Activated naive CD8-positive, alpha-beta T cell treated with anti-CD3 and anti-CD28 coated beads, Interleukin-2, amount 50 U/mL, for 16 hours (primary cell): ENCODE results near the gene PRKACB.
"Not testable (repeated sequence)": the region's sequence is repeated elsewhere in the genome, so short reads cannot be mapped to it uniquely, and the experiment has no call there.

ENCODE experiments used
- DNase-seq: peaks from one replicate; pipeline ENCODE4 v3.0.0-alpha.2; 2020; ENCODE audit warnings: low read depth, low spot score

Gene PRKACB

GRCh38 chr1:84267476-84267875 lies 123.4 kb downstream of the PRKACB start:
- DNase-seq = no peak

DNA sequence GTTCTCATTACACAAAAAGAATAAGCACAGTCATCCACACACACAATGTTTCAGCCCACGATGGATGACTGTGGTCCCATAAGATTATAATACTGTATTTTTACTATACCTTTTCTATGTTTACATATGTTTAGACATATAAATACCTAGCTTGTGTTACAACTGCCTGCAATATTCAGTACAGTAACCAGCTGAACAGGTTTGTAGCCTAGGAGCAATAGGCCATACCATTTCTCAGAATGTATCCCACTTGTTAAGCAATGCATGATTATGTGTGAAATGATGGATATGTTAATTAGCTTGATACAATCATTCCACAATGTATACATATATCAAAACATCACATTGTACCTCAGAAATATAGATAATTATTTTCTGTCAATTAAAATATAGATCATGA lies 124.3 kb downstream of the PRKACB start:
- DNase-seq = no peak

DNA sequence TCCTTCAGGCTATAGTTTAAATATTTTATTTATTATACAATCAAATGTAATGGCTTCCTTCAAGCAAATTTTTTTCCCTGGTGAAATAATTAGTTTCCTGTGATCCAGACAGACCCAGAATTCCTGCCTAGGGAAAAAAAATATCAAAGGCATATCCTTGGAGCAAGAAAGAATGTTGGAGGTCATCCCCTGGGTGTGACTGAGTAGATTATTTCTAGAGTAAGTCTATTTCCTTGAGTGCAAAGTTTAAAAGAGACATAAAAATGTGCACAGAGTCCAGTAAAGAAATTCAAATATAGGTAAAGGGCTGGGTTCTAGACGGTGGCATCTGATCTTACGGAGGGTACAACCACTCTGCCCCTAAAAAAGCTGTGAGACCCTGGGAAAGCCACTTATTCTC lies 125.2 kb downstream of the PRKACB start:
- DNase-seq = no peak

- DNase-seq = no peak
Observed at GRCh38 chr1:84271441-84272151, 127.5 kb downstream of the PRKACB start.

GRCh38 chr1:84272401-84272800 lies 128.3 kb downstream of the PRKACB start:
- no peak for DNase-seq

- DNase-seq = no peak
Observed at GRCh38 chr1:84277343-84278059, 133.4 kb downstream of the PRKACB start.

- no peak for DNase-seq
Observed at GRCh38 chr1:84278905-84279304, 134.8 kb downstream of the PRKACB start.

DNA sequence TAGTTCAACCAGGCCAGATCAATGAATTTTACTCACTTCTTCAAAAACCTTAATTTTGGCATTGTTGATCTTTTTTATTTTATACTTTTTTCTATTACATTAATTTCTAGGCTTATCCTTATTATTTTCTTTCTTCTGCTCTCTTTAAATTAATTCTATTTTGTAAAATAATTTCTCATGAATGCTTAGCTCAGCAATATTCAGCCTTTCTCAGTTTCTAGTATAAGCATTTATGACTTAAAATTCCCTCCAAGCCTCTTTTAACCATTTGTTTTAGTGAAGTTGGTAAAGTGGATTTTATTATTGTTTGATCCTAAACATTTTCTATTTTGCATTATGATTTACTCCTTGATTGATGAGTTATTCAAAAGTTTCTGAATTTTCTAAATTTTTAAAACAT lies 136.8 kb downstream of the PRKACB start:
- no peak for DNase-seq

DNA sequence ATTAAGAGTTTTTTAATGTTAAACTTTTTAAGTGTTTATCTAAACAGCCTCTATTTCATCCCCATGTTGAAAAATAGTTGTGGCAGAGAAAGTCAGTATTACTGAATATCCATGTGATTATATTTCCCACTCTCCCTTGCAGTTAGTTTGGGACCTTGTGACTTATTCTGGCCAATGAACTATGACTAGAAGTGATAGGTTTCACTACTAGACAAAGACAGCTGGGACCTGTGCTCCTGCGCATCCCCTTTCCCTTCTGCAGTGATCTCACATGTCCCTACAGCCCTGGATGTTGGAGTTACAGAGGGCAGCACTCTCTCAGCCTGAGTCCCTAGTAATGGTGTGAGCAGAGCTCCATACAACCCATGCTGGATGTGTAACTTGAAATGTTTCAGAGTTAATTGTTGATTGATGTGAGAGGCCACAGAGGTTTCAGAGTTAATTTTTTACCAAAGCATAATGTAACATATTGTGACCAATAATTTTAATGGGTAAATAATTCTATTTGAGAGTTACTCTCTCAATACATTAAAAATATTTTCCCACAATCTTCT lies 138.8 kb downstream of the PRKACB start:
- DNase-seq = no peak

DNA sequence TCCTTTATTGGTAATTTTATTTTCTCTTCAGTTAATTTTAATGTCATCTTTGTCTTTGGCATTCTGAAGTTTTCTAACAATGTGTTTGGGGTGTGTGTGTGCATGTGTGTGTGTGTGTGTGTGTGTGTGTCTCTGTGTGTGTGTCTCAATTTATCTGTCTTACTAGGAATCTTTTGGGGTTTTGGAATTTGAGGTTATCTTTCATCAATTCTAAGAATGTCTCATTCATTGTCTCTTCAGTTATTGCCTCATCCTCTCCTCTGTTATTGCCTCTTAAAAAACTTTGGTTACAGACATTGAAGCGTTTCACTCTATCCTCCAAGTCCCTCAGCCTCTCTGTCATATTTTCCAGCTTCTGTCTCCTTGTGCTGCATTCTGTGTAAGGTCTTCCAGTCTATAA lies 139.3 kb downstream of the PRKACB start:
- DNase-seq = no peak

DNA sequence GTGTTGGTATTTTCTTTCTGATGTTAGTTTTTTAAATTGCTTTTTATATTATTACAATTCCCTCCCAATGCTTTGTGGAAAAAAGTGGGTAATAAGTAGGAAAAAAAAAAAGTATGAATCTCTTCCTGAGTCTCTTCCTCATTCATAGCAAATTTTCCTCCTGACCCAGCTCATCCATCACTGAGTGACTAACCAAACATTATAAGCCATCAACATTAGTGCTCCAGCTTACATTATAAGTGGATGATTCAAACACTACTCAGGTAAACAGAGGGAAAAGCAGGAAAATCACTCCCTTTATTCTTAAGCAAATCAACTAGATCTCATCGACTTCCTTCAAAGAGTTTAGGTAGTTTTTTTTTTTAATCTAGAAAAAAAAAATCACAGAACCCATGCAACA lies 142.0 kb downstream of the PRKACB start:
- no peak for DNase-seq

DNA sequence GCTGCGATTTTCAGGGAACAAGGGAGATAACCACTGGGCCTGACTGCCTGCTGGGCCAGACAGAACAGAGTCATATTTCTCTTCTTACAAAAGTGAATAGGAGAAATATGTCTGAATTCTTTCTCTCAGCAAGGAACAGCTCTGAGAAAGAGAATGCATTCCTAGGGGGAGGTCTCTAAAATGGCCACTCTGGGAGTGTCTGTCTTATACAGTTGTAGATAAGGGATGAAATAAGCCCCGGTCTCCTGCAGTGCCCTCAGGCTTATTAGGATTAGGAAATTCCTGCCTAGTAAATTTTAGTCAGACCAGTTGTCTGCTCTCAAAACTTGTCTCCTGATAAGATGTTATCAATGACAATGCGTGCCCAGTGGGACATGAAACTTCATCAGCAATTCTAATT lies 143.3 kb downstream of the PRKACB start:
- not testable (repeated sequence) for DNase-seq
